Dendritic cell treated with granulocyte-macrophage colony-stimulating factor and Interleukin-4, amounts not matched to agents 40 ng/mL and 50 ng/mL, for 4 days (primary cell): ENCODE measurements around the gene TSPAN2.

Experiments used
- H3K27ac Mint-ChIP-seq: one replicate; pipeline ENCODE4 v1.8.0; 2022; ENCODE audit warnings: mild to moderate bottlenecking, mixed read lengths
- H3K27me3 Mint-ChIP-seq: one replicate; pipeline ENCODE4 v1.8.0; 2022; ENCODE audit warnings: mild to moderate bottlenecking, mixed read lengths
- H3K36me3 Mint-ChIP-seq: one replicate; pipeline ENCODE4 v1.8.0; 2022; ENCODE audit warnings: low read depth, mixed read lengths
- H3K4me1 Mint-ChIP-seq: one replicate; pipeline ENCODE4 v1.8.0; 2022; ENCODE audit warnings: low read depth, mixed read lengths
- H3K4me3 Mint-ChIP-seq: one replicate; pipeline ENCODE4 v1.8.0; 2022; ENCODE audit warnings: mild to moderate bottlenecking, moderate library complexity, mixed read lengths
- H3K9me3 Mint-ChIP-seq: one replicate; pipeline ENCODE4 v1.8.0; 2022; ENCODE audit warnings: mixed read lengths
- intact Hi-C: fragments of 100-400 bp; cut with micrococcal nuclease; formaldehyde crosslinking; loops from one replicate; pipeline ENCODE4 v1.15.0; 2022

Gene TSPAN2

GRCh38 chr1:115060501-115060900, 28.8 kb downstream of the TSPAN2 start:
- H3K36me3 Mint-ChIP-seq: no peaks in the 10 kb centered on the region
- peaks cover 21% of the 10 kb centered on the region for H3K4me1 Mint-ChIP-seq
- H3K9me3 Mint-ChIP-seq: no peaks in the 10 kb centered on the region
- H3K27ac Mint-ChIP-seq: peak overlapping the region; percentile 14
- no peak overlapping the region for H3K4me3 Mint-ChIP-seq
- H3K27me3 Mint-ChIP-seq: no peaks in the 10 kb centered on the region
- intact Hi-C loops: no loop called here

- peaks cover 21% of the 10 kb centered on the region for H3K4me1 Mint-ChIP-seq
- H3K36me3 Mint-ChIP-seq: no peaks in the 10 kb centered on the region
- H3K4me3 Mint-ChIP-seq: no peak overlapping the region
- H3K27me3 Mint-ChIP-seq: no peaks in the 10 kb centered on the region
- no peaks in the 10 kb centered on the region for H3K9me3 Mint-ChIP-seq
- intact Hi-C loops: loop anchor here (5.0 kb wide), 1 partner anchor 33 kb away; no protein-coding TSS in a partner anchor
- H3K27ac Mint-ChIP-seq: no peak overlapping the region
These were observed 30.0 kb downstream of the TSPAN2 start for GRCh38 chr1:115059316-115059715.

- Mint-ChIP-seq H3K9me3 (no peaks in the 10 kb centered on the region), H3K4me1 (peaks cover 16% of the 10 kb centered on the region), H3K27me3 (no peaks in the 10 kb centered on the region), H3K36me3 (no peaks in the 10 kb centered on the region), H3K4me3 (no peak overlapping the region), H3K27ac (no peak overlapping the region)
- intact Hi-C loops: loop anchor here (5.0 kb wide), 1 partner anchor 35 kb away; no protein-coding TSS in a partner anchor
These were observed 31.5 kb downstream of the TSPAN2 start for GRCh38 chr1:115057661-115058254.

- intact Hi-C loops: loop anchor here (5.0 kb wide), 1 partner anchor 36 kb away; no protein-coding TSS in a partner anchor
- H3K36me3 Mint-ChIP-seq: no peaks in the 10 kb centered on the region
- H3K27me3 Mint-ChIP-seq: no peaks in the 10 kb centered on the region
These were observed 32.9 kb downstream of the TSPAN2 start for GRCh38 chr1:115056395-115056798.

GRCh38 chr1:115052454-115053083, 36.7 kb downstream of the TSPAN2 start:
- no peaks in the 10 kb centered on the region for H3K36me3 Mint-ChIP-seq
- H3K27ac Mint-ChIP-seq: no peak overlapping the region
- intact Hi-C loops: loop anchor here (1.0 kb wide), 1 partner anchor 73 kb away; no protein-coding TSS in a partner anchor
- H3K9me3 Mint-ChIP-seq: no peaks in the 10 kb centered on the region
- H3K4me1 Mint-ChIP-seq: no peaks in the 10 kb centered on the region
- H3K4me3 Mint-ChIP-seq: no peak overlapping the region
- H3K27me3 Mint-ChIP-seq: no peaks in the 10 kb centered on the region

More at GRCh38 chr1:115056395-115056798, 32.9 kb downstream of the TSPAN2 start:
- Mint-ChIP-seq H3K27ac (no peak overlapping the region), H3K4me1 (peaks cover 3% of the 10 kb centered on the region), H3K4me3 (no peak overlapping the region), H3K9me3 (no peaks in the 10 kb centered on the region)

- intact Hi-C loops: loop anchor here (1.0 kb wide), 1 partner anchor 73 kb away; no protein-coding TSS in a partner anchor
- Mint-ChIP-seq H3K4me1 (no peaks in the 10 kb centered on the region), H3K9me3 (no peaks in the 10 kb centered on the region), H3K36me3 (no peaks in the 10 kb centered on the region), H3K4me3 (no peak overlapping the region), H3K27me3 (no peaks in the 10 kb centered on the region), H3K27ac (no peak overlapping the region)
These were observed 37.5 kb downstream of the TSPAN2 start for GRCh38 chr1:115051850-115052249.

GRCh38 chr1:115046751-115047150, 42.6 kb downstream of the TSPAN2 start:
- no peaks in the 10 kb centered on the region for H3K9me3 Mint-ChIP-seq
- no peaks in the 10 kb centered on the region for H3K4me1 Mint-ChIP-seq
- intact Hi-C loops: no loop called here
- no peak overlapping the region for H3K4me3 Mint-ChIP-seq
- no peak overlapping the region for H3K27ac Mint-ChIP-seq
- no peaks in the 10 kb centered on the region for H3K27me3 Mint-ChIP-seq
- no peaks in the 10 kb centered on the region for H3K36me3 Mint-ChIP-seq

- intact Hi-C loops: no loop called here
- H3K9me3 Mint-ChIP-seq: no peaks in the 10 kb centered on the region
- H3K36me3 Mint-ChIP-seq: no peaks in the 10 kb centered on the region
- H3K4me1 Mint-ChIP-seq: no peaks in the 10 kb centered on the region
- H3K4me3 Mint-ChIP-seq: no peak overlapping the region
- no peak overlapping the region for H3K27ac Mint-ChIP-seq
- H3K27me3 Mint-ChIP-seq: no peaks in the 10 kb centered on the region
These were observed 47.6 kb downstream of the TSPAN2 start for GRCh38 chr1:115041654-115042053.

- H3K27ac Mint-ChIP-seq: no peak overlapping the region
- no peaks in the 10 kb centered on the region for H3K27me3 Mint-ChIP-seq
- H3K4me3 Mint-ChIP-seq: no peak overlapping the region
- no peaks in the 10 kb centered on the region for H3K36me3 Mint-ChIP-seq
- no peaks in the 10 kb centered on the region for H3K4me1 Mint-ChIP-seq
- no peaks in the 10 kb centered on the region for H3K9me3 Mint-ChIP-seq
- intact Hi-C loops: no loop called here
These were observed 48.8 kb downstream of the TSPAN2 start for GRCh38 chr1:115040501-115040900.

- Mint-ChIP-seq H3K4me3 (no peak overlapping the region), H3K9me3 (no peaks in the 10 kb centered on the region), H3K27ac (no peak overlapping the region), H3K27me3 (no peaks in the 10 kb centered on the region), H3K4me1 (no peaks in the 10 kb centered on the region), H3K36me3 (no peaks in the 10 kb centered on the region)
- intact Hi-C loops: no loop called here
These were observed 52.3 kb downstream of the TSPAN2 start for GRCh38 chr1:115036814-115037507.

GRCh38 chr1:115035652-115036051, 53.7 kb downstream of the TSPAN2 start:
- H3K4me1 Mint-ChIP-seq: no peaks in the 10 kb centered on the region
- H3K4me3 Mint-ChIP-seq: no peak overlapping the region
- no peak overlapping the region for H3K27ac Mint-ChIP-seq
- intact Hi-C loops: no loop called here
- no peaks in the 10 kb centered on the region for H3K9me3 Mint-ChIP-seq
- H3K27me3 Mint-ChIP-seq: no peaks in the 10 kb centered on the region
- no peaks in the 10 kb centered on the region for H3K36me3 Mint-ChIP-seq

- intact Hi-C loops: no loop called here
These were observed 57.7 kb downstream of the TSPAN2 start for GRCh38 chr1:115031595-115031994.

GRCh38 chr1:115029526-115029925, 59.8 kb downstream of the TSPAN2 start, which contains the start of gene TSHB:
TSS of gene TSHB (plus strand) at chr1:115029826. CDS start at chr1:115033363, 3,537 bp downstream.
- H3K4me1 Mint-ChIP-seq: no peaks in the 10 kb centered on the region
- intact Hi-C loops: no loop called here

More at GRCh38 chr1:115031595-115031994, 57.7 kb downstream of the TSPAN2 start:
- H3K36me3 Mint-ChIP-seq: no peaks in the 10 kb centered on the region
- no peaks in the 10 kb centered on the region for H3K4me1 Mint-ChIP-seq
- peaks cover 2% of the 10 kb centered on the region for H3K27me3 Mint-ChIP-seq
- no peak overlapping the region for H3K27ac Mint-ChIP-seq
- H3K4me3 Mint-ChIP-seq: no peak overlapping the region
- no peaks in the 10 kb centered on the region for H3K9me3 Mint-ChIP-seq

GRCh38 chr1:115023593-115023992, 65.7 kb downstream of the TSPAN2 start:
- H3K4me3 Mint-ChIP-seq: no peak overlapping the region
- H3K27ac Mint-ChIP-seq: no peak overlapping the region
- peaks cover 2% of the 10 kb centered on the region for H3K27me3 Mint-ChIP-seq
- H3K4me1 Mint-ChIP-seq: no peaks in the 10 kb centered on the region
- H3K9me3 Mint-ChIP-seq: peaks cover 5% of the 10 kb centered on the region
- intact Hi-C loops: no loop called here
- H3K36me3 Mint-ChIP-seq: no peaks in the 10 kb centered on the region

More at GRCh38 chr1:115029526-115029925, 59.8 kb downstream of the TSPAN2 start, which contains the start of gene TSHB:
- Mint-ChIP-seq H3K27me3 (peaks cover 2% of the 10 kb centered on the region), H3K4me3 (no peak within 1 kb of the TSS), H3K27ac (no peak within 1 kb of the TSS), H3K9me3 (no peaks in the 10 kb centered on the region), H3K36me3 (no peaks in the 10 kb centered on the region)
